GM18517 (cell line): Measurements from ENCODE around the gene IQCE.
"Not testable (repeated sequence)": the region's sequence is repeated elsewhere in the genome, so short reads cannot be mapped to it uniquely, and the experiment has no call there.

Experiments used
- ATAC-seq: cut with Tn5 transposase; IDR thresholded peaks from one replicate; pipeline ENCODE4 v1.9.1; 2021; ENCODE audit warnings: mild to moderate bottlenecking, moderate library complexity; ENCODE audit not compliant: unreplicated experiment

Gene IQCE

GRCh38 chr7:2575046-2575732, 16.4 kb downstream of the IQCE start:
- ATAC-seq: no peak

- no peak for ATAC-seq
Observed at GRCh38 chr7:2575733-2576340, 17.1 kb downstream of the IQCE start.

GRCh38 chr7:2576742-2577491, 18.1 kb downstream of the IQCE start:
- no peak for ATAC-seq

GRCh38 chr7:2577914-2578680, 19.3 kb downstream of the IQCE start:
- no peak for ATAC-seq

GRCh38 chr7:2580636-2581035, 21.9 kb downstream of the IQCE start:
- ATAC-seq: no peak

GRCh38 chr7:2582006-2582735, 23.4 kb downstream of the IQCE start:
- no peak for ATAC-seq

- no peak for ATAC-seq
Observed at GRCh38 chr7:2583798-2584580, 25.2 kb downstream of the IQCE start.

- no peak for ATAC-seq
Observed at GRCh38 chr7:2585446-2585845, 26.7 kb downstream of the IQCE start.

GRCh38 chr7:2586326-2587020, 27.7 kb downstream of the IQCE start:
- no peak for ATAC-seq

GRCh38 chr7:2587134-2587533, 28.4 kb downstream of the IQCE start:
- ATAC-seq: no peak

GRCh38 chr7:2587778-2588177, 29.0 kb downstream of the IQCE start:
- no peak for ATAC-seq

GRCh38 chr7:2589341-2589740, 30.6 kb downstream of the IQCE start:
- ATAC-seq: no peak

GRCh38 chr7:2589941-2590340, 31.2 kb downstream of the IQCE start:
- ATAC-seq: not testable (repeated sequence)

- ATAC-seq: no peak
Observed at GRCh38 chr7:2592375-2592865, 33.6 kb downstream of the IQCE start.

- ATAC-seq: no peak
Observed at GRCh38 chr7:2593036-2593727, 34.4 kb downstream of the IQCE start.

- ATAC-seq: no peak
Observed at GRCh38 chr7:2594599-2594998, 35.8 kb downstream of the IQCE start.

GRCh38 chr7:2595258-2595860, 36.6 kb downstream of the IQCE start:
- no peak for ATAC-seq
